Measurements from ENCODE around the gene FREM1.

GRCh38 chr9:14756291-14756690 lies 153.9 kb downstream of the FREM1 start:
- TF ChIP-seq CTCF (IDR thresholded peaks at IDR 0.05 in 8 of 11, conservative IDR thresholded peaks at IDR 0.05 in 3 of 11) (no peak), POLR2A (IDR thresholded peaks at IDR 0.05) (no peak), POLR2AphosphoS5 (IDR thresholded peaks at IDR 0.05) (no peak)

Measured in spleen (tissue), 7 donors.